A673 (cell line): ENCODE measurements around the gene UBLCP1. TPM values are rescaled to one million over a fixed set of nuclear protein-coding genes. Genes with fewer than 3 reads are reported as not detected.

ENCODE experiments used
- BruUV-seq: library from RNA; stranded (reverse); fragments of 400-500 nt; replicated peaks from 2 replicates; lab custom pipeline; 2021; lab: Mats Ljungman, UMichigan
- CTCF ChIA-PET: fragments of 300-600 bp; sonication (Branson Sonifier 250); formaldehyde crosslinking; loops from one replicate; lab custom pipeline; 2022; ENCODE audit warnings: antibody characterized with exemption; lab: Charles Lee
- POLR2A ChIA-PET: fragments of 300-600 bp; sonication (Branson Sonifier 250); formaldehyde crosslinking; loops from one replicate; lab custom pipeline; 2022; ENCODE audit warnings: antibody characterized with exemption; ENCODE audit not compliant: low non-redundant PET; lab: Charles Lee
- DNase-seq: peaks from one replicate; pipeline ENCODE4 v3.0.0-alpha.2; 2015; ENCODE audit warnings: low spot score
- H3K27ac ChIP-seq: fragments of 200-600 bp; sonication (generic); 2 replicates; pipeline ENCODE4 v1.5.1; 2016; ENCODE audit warnings: mixed run types, low read depth, mild to moderate bottlenecking, mixed read lengths, antibody characterized with exemption, low read length; ENCODE audit not compliant: poor library complexity, severe bottlenecking
- H3K27me3 ChIP-seq: fragments of 200-600 bp; sonication (generic); replicated peaks from 2 replicates; pipeline ENCODE4 v1.6.1; 2017; ENCODE audit warnings: mixed run types, low read depth, mild to moderate bottlenecking, mixed read lengths, antibody characterized with exemption, low read length; ENCODE audit not compliant: insufficient read depth, poor library complexity
- H3K36me3 ChIP-seq: fragments of 200-600 bp; sonication (generic); 2 replicates; pipeline ENCODE4 v1.6.1; 2016; ENCODE audit warnings: mixed run types, mild to moderate bottlenecking, mixed read lengths, antibody characterized with exemption, low read length; ENCODE audit not compliant: insufficient read depth, poor library complexity, severe bottlenecking
- H3K4me1 ChIP-seq: fragments of 200-600 bp; sonication (generic); 2 replicates; pipeline ENCODE4 v1.6.1; 2017; ENCODE audit warnings: mixed run types, mild to moderate bottlenecking, mixed read lengths, antibody characterized with exemption, low read length; ENCODE audit not compliant: insufficient read depth, poor library complexity, severe bottlenecking
- H3K4me3 ChIP-seq: fragments of 200-600 bp; sonication (generic); 2 replicates; pipeline ENCODE4 v1.5.1; 2016; ENCODE audit warnings: low read depth, mixed run types, mild to moderate bottlenecking, mixed read lengths, low read length; ENCODE audit not compliant: poor library complexity, severe bottlenecking
- H3K9me3 ChIP-seq: fragments of 200-600 bp; sonication (generic); 2 replicates; pipeline ENCODE4 v1.6.1; 2016; ENCODE audit warnings: mixed run types, low read depth, mild to moderate bottlenecking, mixed read lengths, antibody characterized with exemption, low read length; ENCODE audit not compliant: poor library complexity, severe bottlenecking
- CTCF ChIP-seq: fragments of 300-800, 200-600 bp; sonication (generic); conservative IDR thresholded peaks from 2 replicates; pipeline ENCODE4 v1.5.1; 2017; ENCODE audit warnings: low read depth, mild to moderate bottlenecking, antibody characterized with exemption, low read length, moderate library complexity, mixed read lengths
- EZH2 ChIP-seq: fragments of 200-600 bp; sonication (generic); IDR thresholded peaks from 2 replicates; pipeline ENCODE4 v1.6.1; 2017; ENCODE audit warnings: borderline replicate concordance, low read depth, mild to moderate bottlenecking, mixed read lengths, antibody characterized with exemption, low read length; ENCODE audit not compliant: poor library complexity, severe bottlenecking
- intact Hi-C: fragments of 100-400 bp; cut with micrococcal nuclease; formaldehyde crosslinking; loops from one replicate; pipeline ENCODE4 v1.10.0; 2022; ENCODE audit not compliant: unreplicated experiment
- total RNA-seq: library from RNA; stranded (reverse); gene quantifications from 2 replicates; pipeline ENCODE4 v1.2.3, GENCODE V29; 2021

UBLCP1 gene
- total RNA-seq, 1 experiment from 2014 or later, result 23.8 TPM

- Histone ChIP-seq H3K36me3 (no peaks in the 10 kb centered on the region), H3K4me1 (no peaks in the 10 kb centered on the region), H3K27ac (no peak overlapping the region), H3K27me3 (peaks cover 3% of the 10 kb centered on the region), H3K9me3 (no peaks in the 10 kb centered on the region), H3K4me3 (no peak overlapping the region)
- TF ChIP-seq CTCF, result no peak
- no peak for TF ChIP-seq EZH2
- ChIA-PET POLR2A (no interaction called here), CTCF (interaction anchor here (0.6 kb wide), 1 partner anchor 270 kb away, joined by 3 read pairs; no protein-coding TSS in a partner anchor)
- intact Hi-C loops, result no loop called here
- DNase-seq, result no peak
- BruUV-seq, result no TSS peak
These were observed 61.1 kb downstream of the UBLCP1 start for GRCh38 chr5:159324102-159324755.

- no peaks in the 10 kb centered on the region for H3K36me3 ChIP-seq
- no peaks in the 10 kb centered on the region for H3K4me1 ChIP-seq
- no peak for TF ChIP-seq EZH2
- no peak for TF ChIP-seq CTCF
- intact Hi-C loops, result no loop called here
- H3K9me3 ChIP-seq, result no peaks in the 10 kb centered on the region
- H3K4me3 ChIP-seq, result no peak overlapping the region
- H3K27ac ChIP-seq, result no peak overlapping the region
- DNase-seq, result no peak
- CTCF ChIA-PET, result no interaction called here
- no TSS peak for BruUV-seq
- H3K27me3 ChIP-seq, result peaks cover 6% of the 10 kb centered on the region
- POLR2A ChIA-PET, result no interaction called here
These were observed 61.9 kb downstream of the UBLCP1 start for GRCh38 chr5:159324986-159325385.

- peak within 1 kb of the TSS; percentile 48 for H3K4me3 ChIP-seq
- CTCF ChIA-PET, result no interaction called here
These were observed 67.2 kb downstream of the UBLCP1 start, which contains the start of gene IL12B for GRCh38 chr5:159330131-159330800. IL12B (minus strand) TSS chr5:159330487; CDS start chr5:159326782, 3,705 bp downstream.

More at GRCh38 chr5:159330131-159330800, 67.2 kb downstream of the UBLCP1 start, which contains the start of gene IL12B:
- TF ChIP-seq EZH2 (no peak), CTCF (no peak)
- no peaks in the 10 kb centered on the region for H3K9me3 ChIP-seq
- intact Hi-C loops, result loop anchor here (10.0 kb wide), 1 partner anchor 635 kb away; no protein-coding TSS in a partner anchor
- POLR2A ChIA-PET, result no interaction called here
- DNase-seq, result no peak
- no TSS peak for BruUV-seq
- H3K27me3 ChIP-seq, result peaks cover 6% of the 10 kb centered on the region
- no peak within 1 kb of the TSS for H3K27ac ChIP-seq
- no peaks in the 10 kb centered on the region for H3K36me3 ChIP-seq
- H3K4me1 ChIP-seq, result no peaks in the 10 kb centered on the region
